ENCODE data around the gene PDE8A.

Gene PDE8A

DNA sequence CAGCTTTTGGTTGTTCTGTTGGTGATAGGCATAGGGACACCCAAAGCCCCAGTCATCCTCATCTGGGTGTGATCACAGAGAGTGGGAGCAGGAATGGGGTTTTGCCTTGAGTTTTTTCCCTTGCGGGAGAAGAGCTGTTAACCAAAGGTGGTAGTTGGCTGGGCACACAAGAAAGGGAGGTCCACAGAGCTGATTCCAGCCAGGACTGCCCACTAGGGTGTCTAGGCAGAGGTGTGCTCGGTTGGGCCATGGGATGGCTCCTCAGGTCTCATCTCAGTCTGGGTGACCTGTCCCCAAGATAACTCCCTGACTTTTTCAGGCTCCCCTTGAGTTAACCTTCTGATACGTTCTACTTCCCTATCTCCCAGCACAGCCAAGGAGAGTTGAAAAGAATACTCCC, 134.8 kb downstream of the PDE8A start:
- no peak for DNase-seq (ENCODE audit: low read depth, low spot score)
- H3K27ac ChIP-seq: no peak overlapping the region

DNA sequence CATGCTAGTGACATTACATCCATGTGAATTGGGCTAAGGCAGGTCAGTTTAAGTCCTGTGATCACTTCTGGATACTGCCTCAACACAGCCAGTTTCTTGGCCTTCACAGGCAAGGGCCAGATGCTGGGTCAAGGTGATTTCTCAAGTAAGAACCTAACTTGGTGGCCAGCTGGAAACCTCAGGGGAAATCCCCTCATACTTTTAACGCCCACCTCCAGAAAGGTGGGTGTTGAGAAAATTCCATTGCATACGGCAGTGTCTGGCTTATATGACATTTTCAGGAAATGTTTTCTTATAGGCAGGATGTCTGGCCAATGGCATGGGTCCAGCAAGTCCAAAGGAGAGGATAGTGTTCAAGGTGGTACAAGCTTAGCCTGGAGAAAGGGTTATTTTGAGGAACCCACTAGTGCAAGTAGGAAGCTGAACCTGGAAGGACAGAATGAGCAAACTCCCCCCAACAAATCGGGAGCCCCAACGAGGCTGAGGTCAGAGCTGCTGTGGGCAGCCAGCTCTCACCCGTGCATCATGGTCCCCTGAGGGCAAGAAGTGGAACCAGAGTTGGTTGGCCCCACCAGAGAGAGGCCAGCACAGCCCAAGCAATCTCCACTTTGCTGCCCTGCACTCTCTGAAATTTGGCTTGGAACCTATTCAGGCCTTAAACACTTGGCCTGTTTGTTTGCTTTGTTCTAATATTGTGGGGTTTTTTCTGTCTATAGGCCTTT, 135.4 kb downstream of the PDE8A start:
- DNase-seq (ENCODE audit: low read depth, low spot score): no peak
- no peak overlapping the region for H3K27ac ChIP-seq

GRCh38 chr15:85118173-85118572, 136.5 kb downstream of the PDE8A start:
- no peak overlapping the region for H3K27ac ChIP-seq
- no peak for DNase-seq (ENCODE audit: low read depth, low spot score)

- no peak for DNase-seq (ENCODE audit: low read depth, low spot score)
- no peak overlapping the region for H3K27ac ChIP-seq
Measured at GRCh38 chr15:85118581-85118980, 136.9 kb downstream of the PDE8A start.

- H3K27ac ChIP-seq: no peak overlapping the region
- no peak for DNase-seq (ENCODE audit: low read depth, low spot score)
Measured at GRCh38 chr15:85120351-85121113, 138.9 kb downstream of the PDE8A start.

DNA sequence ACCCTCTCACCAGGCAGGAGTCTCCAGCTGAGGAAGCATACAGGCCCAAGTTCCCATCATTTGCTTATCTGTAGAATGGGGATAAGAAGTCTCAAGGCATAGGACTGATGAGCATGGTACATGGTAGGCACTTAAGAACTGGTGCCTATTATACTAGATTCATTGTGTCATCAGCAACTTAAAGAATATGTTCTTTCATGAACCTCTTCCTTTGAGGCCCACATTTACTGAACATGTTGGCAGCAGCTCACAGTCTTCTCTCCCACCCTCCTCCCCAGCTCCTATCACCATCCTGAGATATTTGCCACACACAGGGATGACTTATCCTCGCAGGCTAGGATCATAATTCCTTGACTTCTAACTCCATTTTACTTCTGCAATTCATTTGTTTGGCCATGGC, 142.5 kb downstream of the PDE8A start:
- DNase-seq (ENCODE audit: low read depth, low spot score): no peak
- no peak overlapping the region for H3K27ac ChIP-seq

GRCh38 chr15:85125056-85125661, 143.5 kb downstream of the PDE8A start:
- no peak overlapping the region for H3K27ac ChIP-seq
- DNase-seq (ENCODE audit: low read depth, low spot score): no peak

DNA sequence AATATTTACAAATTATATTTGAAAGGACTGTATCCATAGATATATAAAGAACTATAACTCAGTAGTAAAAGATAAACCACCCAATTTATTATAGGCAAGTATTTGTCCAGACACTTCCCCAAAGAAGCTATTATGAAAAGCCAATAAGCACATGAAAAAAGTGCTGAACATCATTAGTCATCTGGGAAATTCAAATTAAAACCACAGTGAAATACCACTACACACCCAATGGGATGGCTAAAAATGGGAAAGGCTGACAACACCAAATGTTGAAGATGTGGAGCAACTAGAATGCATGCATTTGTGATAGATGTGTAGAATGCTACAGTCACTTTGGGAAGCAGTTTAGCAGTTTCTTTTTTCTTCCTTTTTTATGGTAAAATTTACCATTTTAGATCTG, 147.0 kb downstream of the PDE8A start:
- H3K27ac ChIP-seq: no peak overlapping the region
- DNase-seq (ENCODE audit: low read depth, low spot score): no peak

- no peak overlapping the region for H3K27ac ChIP-seq
- DNase-seq (ENCODE audit: low read depth, low spot score): no peak
Measured at GRCh38 chr15:85129881-85130280, 148.2 kb downstream of the PDE8A start.

DNA sequence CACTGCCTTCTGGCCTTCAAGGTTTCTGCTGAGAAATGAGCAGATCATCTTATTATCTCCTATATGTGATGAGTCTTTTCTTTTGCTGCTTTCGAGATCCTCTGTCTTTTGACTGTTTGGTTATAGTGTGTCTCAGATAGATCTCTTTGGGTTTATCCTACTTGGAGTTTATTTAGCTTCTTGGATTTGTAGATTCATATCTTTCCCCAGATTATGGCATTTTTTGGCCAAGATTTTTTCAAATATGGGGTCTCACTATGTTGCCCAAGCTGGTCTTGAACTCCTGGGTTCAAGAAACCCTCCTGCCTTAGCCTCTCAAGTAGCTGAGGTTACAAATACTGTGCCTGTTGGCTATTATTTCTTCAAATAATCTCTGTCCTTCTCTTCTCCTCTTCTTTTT, 150.3 kb downstream of the PDE8A start:
- DNase-seq (ENCODE audit: low read depth, low spot score): no peak
- H3K27ac ChIP-seq: no peak overlapping the region

DNA sequence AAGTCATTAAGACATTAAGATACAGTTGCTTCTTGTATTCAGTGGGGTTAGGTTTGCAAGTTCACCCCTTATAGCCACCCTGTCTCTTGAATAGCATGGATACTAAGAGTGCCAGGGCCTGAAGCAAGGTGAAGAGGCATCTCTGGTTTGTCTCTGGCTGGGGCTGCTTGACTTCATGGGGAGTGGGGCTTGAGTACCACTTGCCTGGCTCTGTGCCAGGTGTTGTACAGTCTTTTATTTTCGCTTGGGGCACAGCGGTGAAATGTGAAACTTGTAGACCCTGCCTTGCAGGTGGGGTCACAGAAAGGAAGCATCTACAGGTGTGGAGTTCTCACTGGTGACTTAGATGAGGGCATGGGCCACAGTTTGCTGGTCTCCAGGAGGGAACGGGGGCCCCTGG, 152.1 kb downstream of the PDE8A start:
- no peak overlapping the region for H3K27ac ChIP-seq
- no peak for DNase-seq (ENCODE audit: low read depth, low spot score)

GRCh38 chr15:85137489-85138168, 156.0 kb downstream of the PDE8A start:
- no peak for DNase-seq (ENCODE audit: low read depth, low spot score)
- H3K27ac ChIP-seq: no peak overlapping the region

DNA sequence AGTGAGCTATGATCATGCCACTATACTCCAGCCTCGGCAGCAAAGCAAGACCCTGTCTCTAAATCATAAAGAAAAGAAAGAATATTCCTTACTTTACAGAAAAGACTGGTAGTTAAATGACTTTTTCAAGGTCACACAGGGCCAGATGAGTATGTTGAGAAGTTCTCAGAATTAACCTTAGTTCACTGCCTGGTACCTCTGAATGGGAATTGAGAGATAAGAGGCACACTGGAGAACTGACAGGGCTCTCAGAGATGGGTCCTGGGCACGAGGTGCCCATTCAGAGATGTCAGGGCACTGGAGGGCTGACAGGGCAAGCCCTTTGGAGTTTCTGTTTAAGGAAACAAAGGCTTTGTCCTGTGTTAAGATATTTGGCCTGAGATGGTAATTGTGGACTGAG, 157.7 kb downstream of the PDE8A start:
- no peak for DNase-seq (ENCODE audit: low read depth, low spot score)
- H3K27ac ChIP-seq: no peak overlapping the region

- DNase-seq (ENCODE audit: low read depth, low spot score): no peak
- no peak overlapping the region for H3K27ac ChIP-seq
Measured at GRCh38 chr15:85141726-85142125, 160.1 kb downstream of the PDE8A start.

GRCh38 chr15:85142312-85142711, 160.7 kb downstream of the PDE8A start:
- peak; percentile 10 for DNase-seq (ENCODE audit: low read depth, low spot score)
- H3K27ac ChIP-seq: no peak overlapping the region

DNA sequence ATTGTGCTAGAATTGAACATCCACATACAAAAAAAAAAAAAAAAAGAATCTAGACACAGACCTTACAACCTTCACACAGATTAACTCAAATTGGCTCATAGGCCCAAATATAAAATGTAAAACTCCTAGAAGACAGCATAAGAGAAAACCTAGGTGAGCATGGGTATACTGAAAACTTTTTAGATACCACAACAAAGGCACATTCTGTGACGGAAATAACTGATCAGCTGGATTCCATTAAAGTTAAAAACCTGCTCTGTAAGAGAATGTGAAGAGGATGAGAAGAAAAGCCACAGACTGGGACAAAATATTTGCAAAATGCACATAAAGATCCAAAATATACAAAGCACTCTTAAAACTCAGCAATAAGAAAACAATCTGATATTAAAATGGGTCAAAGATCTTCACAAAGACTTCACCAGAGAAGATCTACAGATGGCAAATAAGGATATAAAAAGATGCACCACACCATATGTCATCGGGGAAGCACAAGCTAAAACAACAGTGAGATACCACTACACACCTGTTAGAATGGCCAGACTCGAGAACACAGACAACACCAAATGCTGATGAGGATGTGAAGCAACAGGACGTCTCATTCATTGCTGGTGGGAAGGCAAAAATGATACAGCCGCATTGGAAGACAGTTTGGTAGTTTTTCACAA, 167.9 kb downstream of the PDE8A start:
- DNase-seq (ENCODE audit: low read depth, low spot score): no peak
- no peak overlapping the region for H3K27ac ChIP-seq

DNA sequence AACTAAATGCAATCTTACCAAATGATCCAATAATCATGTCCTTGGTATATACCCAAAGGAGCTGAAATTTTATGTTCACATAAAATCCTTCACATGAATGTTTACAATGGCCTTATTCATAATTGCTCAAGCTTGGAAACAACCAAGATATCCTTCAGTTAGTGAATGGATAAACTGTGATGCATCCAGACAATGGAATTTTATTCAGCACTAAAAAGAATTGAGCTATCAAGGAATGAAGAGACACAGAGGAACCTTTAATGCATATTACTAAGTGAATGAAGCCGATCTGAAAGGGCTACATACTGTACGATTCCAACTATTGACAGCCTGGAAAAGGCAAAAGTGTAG, 168.4 kb downstream of the PDE8A start:
- H3K27ac ChIP-seq: no peak overlapping the region
- DNase-seq (ENCODE audit: low read depth, low spot score): no peak

GRCh38 chr15:85151145-85151544, 169.5 kb downstream of the PDE8A start:
- no peak overlapping the region for H3K27ac ChIP-seq
- DNase-seq (ENCODE audit: low read depth, low spot score): no peak

DNA sequence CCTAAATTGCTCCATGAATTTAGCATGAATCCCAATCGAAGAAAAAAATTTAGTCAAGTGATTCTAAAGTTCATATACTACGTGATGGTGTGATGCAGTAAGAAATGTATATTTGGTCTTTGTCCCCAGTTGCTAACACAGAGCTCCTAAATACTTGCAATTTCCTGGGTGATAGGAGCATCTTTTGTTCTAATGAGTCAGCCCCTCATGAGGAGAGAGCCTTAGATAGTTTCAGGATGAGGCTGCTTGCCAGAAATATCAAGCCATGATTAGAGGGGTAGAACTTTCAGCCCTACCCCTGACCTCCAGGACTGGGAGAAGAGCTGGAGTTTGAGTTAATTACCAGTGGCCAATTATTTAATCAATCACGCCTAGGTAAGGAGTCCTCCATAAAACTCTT, 170.2 kb downstream of the PDE8A start:
- DNase-seq (ENCODE audit: low read depth, low spot score): no peak
- H3K27ac ChIP-seq: no peak overlapping the region

- no peak for DNase-seq (ENCODE audit: low read depth, low spot score)
- no peak overlapping the region for H3K27ac ChIP-seq
Measured at GRCh38 chr15:85154061-85154460, 172.4 kb downstream of the PDE8A start.

DNA sequence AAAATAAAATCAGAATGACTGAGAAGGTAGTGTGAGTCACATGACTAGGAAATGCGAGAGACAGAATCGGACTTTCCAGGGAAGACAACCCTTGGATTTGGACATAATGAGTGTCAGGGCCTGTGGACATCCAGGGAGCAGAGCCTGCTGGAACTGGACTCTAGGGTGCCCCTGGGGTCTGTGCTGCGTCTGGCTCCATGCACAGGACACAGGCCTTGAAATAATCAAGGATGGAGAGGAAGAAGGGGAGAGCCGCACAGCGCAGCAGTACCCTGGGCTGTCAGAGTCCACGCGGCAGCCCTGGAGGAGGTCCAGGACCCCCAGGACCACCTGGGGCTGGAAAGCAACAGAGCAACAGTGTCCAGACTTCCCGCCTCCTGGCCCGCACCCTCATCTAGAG, 173.7 kb downstream of the PDE8A start:
- no peak overlapping the region for H3K27ac ChIP-seq
- DNase-seq (ENCODE audit: low read depth, low spot score): no peak

Measured in epithelial cell of prostate (primary cell).